ENCODE results near the gene SREK1IP1.

The SREK1IP1 gene

DNA sequence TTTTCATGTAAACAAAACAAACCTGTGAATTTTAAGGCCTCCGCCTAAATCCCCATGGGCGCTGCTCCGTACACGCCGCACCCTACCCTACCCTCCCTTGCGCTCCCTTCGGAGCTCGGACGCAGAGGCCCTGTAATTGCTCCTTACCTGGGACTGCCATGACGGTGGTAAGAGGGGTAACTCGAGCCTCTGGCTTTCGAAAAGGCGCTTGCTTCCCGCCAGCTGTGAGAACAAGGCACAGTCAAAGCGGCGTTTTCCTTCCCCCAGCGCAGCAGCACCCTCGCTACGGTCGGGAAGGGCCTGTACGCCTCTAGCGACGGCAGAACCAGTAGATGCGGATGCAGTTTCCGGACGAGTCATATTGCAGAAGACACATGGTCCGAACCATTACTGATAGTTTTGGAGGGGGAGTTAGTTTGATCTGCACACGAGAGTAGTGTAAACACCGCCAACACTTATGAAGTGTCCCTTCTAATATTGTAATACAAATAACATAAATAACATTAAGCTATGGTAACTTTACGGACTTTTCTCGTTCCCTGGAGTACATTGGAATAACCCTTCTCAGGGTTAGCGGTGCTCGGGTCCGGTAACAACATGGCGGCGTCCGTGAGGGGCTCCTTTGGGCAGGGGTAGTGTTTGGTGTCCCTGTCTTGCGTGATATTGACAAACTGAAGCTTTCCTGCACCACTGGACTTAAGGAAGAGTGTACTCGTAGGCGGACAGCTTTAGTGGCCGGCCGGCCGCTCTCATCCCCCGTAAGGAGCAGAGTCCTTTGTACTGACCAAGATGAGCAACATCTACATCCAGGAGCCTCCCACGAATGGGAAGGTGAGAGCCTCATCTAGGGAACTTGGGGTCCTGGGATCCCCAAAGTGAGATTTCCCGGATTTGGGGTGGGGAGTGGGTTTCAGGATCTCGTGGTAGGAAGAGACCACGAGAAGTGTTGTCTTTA is at the start of gene SREK1IP1, which contains the start of gene CWC27:
Gene SREK1IP1 (minus strand): TSS at position 334 of the 955 bp plus-strand sequence. CDS start 174 bp downstream, at position 160.
Gene CWC27 (plus strand): TSS at position 573 of the 955 bp plus-strand sequence. CDS start 217 bp downstream, at position 790.
- peak; percentile 41 for FAIRE-seq

- FAIRE-seq, result no peak
Observed at GRCh38 chr5:64818245-64818644, 49.8 kb upstream of the SREK1IP1 start.

GRCh38 chr5:64814073-64814472 is 45.6 kb upstream of the SREK1IP1 start:
- no peak for FAIRE-seq

DNA sequence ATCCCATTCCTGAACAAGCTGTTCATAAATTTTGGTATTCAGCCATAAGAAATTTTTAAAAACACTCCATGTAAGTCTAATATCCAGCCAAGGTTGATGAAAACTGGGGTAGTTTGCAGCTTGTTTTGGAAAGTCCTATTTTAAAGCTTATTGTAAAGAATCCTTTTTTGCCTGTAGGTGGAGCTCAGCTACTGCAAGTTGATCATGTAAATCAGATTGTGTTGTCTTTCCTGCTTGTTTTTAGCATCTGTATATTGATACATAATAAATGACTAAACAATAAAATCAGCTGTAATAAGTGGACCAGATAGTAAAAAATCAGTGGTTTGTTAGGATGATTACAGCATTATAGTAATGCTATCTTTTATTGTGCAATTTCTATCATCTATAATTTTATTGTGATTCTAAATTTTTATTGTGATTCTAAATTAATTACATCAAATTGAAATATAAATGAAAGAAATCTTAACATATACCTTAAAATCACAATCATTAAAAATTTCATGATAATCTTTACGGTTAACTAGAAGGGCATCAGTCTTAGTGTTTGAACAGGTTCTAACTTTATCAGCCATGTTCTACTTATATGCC is 42.7 kb upstream of the SREK1IP1 start:
- FAIRE-seq, result peak; percentile 91

- FAIRE-seq, result no peak
Observed at GRCh38 chr5:64807520-64807919, 39.0 kb upstream of the SREK1IP1 start.

DNA sequence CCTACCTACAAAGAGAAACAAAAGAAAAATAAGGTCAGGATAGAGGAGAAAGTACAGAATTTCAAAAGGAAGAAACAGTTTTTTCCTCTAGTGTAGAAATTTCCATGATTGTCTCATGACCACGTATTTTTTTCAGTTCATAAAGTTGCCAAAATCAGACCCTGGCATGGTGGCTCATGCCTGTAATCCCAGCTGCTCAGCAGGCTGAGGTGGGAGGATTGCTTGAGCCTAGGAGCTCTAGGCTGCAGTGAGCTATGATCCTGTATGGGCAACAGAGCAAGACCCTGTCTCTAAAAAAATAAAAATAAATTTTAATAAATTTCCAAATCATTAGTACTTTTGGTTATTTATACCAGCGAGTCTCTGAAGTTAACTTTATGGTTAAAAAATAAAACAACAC is 38.0 kb upstream of the SREK1IP1 start:
- FAIRE-seq, result no peak

DNA sequence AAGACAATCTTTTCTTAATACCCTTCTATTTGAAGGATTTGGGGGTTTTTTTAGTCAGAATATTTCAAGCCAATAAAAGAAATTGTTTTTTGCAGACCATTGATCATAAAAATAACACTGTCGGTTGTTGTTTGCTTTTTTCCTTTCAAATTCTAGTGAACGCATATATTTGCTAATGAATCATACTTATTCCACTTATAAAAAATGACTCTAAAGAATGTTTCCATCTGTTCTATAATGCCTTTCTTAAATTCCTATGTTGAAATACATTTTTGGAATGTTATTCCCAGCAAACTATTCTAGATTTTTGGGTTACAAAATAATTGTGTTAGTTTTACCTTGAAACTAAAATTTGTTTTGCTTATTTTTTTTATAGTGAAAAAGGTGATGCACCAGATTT is 32.4 kb upstream of the SREK1IP1 start:
- no peak for FAIRE-seq

DNA sequence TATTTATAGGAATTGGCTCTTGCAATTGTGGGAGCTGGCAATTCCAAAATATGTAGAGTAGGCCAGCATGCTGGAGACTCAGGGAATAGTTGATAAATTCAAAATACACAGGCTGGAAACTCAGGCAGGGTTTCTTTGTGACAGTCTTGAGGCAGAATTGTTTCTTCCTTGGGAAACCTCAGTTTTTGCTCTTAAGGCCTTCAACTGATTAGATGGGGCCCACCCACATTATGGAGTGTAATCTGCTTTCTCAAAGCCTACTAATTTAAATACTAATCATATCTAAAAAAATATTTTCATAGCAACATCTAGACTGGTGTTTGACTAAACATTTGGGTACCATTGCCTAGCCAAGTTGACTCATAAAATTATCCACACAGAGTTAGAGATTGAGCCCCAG is 27.8 kb upstream of the SREK1IP1 start:
- no peak for FAIRE-seq

GRCh38 chr5:64794053-64794770 is 25.7 kb upstream of the SREK1IP1 start:
- no peak for FAIRE-seq

GRCh38 chr5:64792469-64792868 is 24.0 kb upstream of the SREK1IP1 start:
- no peak for FAIRE-seq

DNA sequence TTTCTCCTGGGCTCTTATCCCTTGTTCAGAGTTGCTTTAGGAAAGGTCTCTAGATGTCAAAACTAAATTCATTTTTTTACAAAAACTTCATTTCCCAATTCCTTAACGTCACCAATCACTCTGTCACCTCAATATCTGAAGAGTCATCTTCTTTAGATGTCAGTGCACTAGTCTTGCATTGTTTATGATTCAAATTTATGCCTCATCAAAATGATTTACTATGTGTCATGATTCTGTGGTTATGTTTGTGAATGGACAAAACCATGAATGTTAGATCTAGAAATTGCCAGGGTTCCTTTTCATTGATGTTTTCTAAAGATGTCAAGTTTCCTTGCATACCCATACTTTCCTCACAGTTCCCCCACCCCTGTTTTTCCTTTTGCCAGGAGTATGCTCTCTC is 21.7 kb upstream of the SREK1IP1 start:
- no peak for FAIRE-seq

- FAIRE-seq, result no peak
Observed at GRCh38 chr5:64789457-64789856, 21.0 kb upstream of the SREK1IP1 start.

DNA sequence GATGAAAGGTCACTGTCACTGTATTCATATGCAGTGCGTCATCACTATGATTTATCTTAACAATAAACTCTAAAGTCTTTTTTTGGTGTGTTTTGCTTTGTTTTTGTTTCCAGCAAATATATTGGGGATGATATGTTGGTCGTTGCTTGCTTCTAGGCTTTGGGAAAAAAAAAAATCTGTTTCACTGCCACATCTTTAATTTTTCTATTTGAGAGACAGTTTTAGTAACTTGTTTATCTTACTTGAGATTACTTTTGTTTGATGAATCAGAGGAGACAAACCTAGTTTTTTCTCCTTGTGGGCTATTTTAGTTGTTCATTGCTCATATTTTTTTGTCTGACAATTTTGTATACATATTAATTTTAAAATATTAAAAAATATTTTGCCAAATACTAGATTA is 19.7 kb upstream of the SREK1IP1 start:
- no peak for FAIRE-seq

DNA sequence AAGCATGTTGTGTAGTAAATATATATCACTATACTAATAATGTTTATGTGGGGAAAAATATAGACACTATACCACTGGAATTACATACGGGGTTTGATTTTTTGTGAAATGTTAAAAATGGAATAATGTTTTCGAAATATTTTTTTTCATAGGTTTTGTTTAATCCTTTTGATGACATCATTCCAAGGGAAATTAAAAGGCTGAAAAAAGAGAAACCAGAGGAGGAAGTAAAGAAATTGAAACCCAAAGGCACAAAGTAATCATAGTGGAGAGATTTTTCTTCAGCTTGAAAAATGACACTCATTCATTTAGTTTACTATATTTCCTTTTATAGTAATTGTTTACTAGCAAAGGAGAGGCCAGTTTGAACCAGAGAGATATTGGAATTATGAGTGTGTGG is 17.9 kb upstream of the SREK1IP1 start:
- no peak for FAIRE-seq

- FAIRE-seq, result peak; percentile 91
Observed at GRCh38 chr5:64784451-64785025, 16.0 kb upstream of the SREK1IP1 start.

DNA sequence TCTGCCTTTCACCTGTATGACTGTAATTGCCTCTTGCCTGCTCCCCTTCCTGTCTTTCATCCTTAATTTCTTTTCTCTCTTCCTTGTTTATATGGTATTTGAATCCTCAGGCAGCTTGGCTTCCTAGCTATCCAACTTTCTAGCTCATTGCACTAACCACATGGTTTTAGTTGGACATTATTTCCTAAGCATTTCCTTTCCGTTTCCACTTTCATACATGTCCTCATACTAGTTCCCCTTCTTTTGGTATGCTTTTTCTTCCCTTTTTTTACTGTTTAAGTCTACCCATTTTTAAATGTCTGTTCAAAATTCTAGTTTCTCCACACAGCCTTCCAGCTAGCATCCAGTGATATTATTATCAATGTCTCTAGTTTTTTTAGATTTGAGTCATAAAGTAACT is 6.8 kb upstream of the SREK1IP1 start:
- no peak for FAIRE-seq

DNA sequence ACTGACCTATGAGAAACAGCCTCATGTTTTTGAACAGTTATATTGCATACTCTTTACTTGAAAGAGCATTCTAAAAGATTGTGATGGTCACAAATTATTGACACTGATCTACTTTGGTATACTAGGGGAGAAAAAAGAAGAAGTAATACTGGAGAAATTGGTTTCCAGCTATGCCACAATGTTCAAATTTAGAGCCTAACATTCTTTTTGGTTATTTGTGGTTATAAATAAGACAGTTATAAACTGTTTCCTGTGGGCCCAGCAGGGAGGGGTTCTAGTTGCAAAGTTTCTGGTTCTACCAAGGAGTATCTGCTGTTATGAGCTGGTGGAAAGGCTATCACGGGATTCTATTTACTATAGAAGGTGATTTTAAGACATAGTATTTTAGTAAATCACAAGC is 5.0 kb upstream of the SREK1IP1 start:
- FAIRE-seq, result no peak

DNA sequence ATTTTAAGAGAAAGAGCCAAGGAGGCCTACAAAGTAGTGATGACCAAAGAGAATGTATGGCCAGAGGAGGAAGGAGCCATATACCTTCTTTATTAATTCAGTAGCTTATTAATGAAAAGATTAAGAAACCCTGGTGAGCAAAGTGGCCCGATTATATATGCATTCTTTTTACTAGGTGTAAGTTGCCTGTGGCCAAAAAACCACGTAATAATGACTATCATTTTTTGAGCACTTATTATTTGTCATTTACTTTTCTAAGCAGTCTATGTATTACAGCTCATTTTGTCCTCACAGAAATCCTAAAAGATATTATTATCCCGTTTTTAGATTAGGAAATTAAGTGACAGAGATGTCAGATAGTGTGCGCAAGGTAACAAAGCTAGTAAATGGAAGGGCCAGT is 3.2 kb upstream of the SREK1IP1 start:
- FAIRE-seq, result no peak

DNA sequence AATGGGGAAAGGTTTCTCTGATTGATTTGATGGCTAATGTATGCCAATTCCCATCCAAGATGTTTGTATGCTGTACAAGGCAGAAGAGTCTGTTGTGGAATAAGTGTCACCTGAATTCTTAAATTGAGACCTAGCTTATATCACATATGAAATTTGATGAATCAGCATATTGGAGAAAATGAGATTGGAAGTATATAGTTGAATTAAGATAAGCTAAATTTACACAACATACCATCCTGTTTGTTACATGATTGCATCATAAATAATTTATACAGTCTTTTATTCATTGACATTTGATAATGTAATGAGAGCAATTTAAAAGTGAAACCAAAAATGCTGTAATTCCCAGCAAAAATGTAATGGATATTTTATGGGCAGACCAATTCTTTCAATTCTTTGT is 1.4 kb upstream of the SREK1IP1 start:
- FAIRE-seq, result no peak

GRCh38 chr5:64767959-64768357 is 533 bp downstream of the SREK1IP1 start:
- FAIRE-seq, result no peak

GRCh38 chr5:64766941-64767340 is 1.6 kb downstream of the SREK1IP1 start:
- FAIRE-seq, result no peak

DNA sequence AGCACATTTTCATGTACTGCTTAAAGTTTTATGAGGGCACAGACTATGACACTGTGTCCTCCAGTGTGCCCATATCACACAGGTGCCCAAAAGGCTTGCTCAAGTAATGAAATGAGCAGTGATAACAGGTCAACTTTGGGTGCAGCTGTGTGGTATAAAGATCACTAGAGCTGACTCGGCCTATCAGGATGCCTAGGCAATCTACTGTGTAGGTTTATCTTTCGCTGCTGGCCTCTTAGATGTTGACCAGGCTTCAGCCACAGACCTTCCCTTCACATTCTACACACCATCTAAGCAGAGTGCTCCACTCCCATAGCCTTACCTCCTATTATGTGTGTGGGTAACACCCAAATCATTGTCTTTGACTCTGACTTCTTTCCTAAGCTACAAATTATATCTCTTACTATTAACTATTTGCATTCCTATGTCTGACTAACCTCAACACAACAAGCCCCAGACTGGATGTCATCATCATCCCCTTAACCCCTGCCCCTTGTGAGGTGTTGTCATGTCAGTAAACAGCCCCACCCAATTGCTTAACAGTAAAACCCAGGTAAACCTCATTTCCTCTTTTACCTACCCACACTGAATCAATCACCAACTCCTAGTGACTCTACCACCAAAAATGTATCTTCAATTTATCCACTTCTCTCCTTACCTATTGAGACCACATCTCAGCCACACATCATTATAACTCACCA is 2.5 kb downstream of the SREK1IP1 start:
- no peak for FAIRE-seq

All from endometrium (tissue), 2 donors.